HepG2 (cell line): Measurements from ENCODE around the gene HMCN1.

Experiments
- POLR2G ChIP-seq: fragments of 200-400 bp; formaldehyde crosslinking; IDR thresholded peaks from 2 replicates; pipeline ENCODE4 v1.6.1; 2018; ENCODE audit warnings: mild to moderate bottlenecking, low read depth, low read length, moderate library complexity
- ZNF510 ChIP-seq: sonication (generic); formaldehyde crosslinking; IDR thresholded peaks from 2 replicates; pipeline ENCODE4 v1.4.0; 2020; ENCODE audit warnings: low read depth, mild to moderate bottlenecking, missing genetic modification reagents

DNA sequence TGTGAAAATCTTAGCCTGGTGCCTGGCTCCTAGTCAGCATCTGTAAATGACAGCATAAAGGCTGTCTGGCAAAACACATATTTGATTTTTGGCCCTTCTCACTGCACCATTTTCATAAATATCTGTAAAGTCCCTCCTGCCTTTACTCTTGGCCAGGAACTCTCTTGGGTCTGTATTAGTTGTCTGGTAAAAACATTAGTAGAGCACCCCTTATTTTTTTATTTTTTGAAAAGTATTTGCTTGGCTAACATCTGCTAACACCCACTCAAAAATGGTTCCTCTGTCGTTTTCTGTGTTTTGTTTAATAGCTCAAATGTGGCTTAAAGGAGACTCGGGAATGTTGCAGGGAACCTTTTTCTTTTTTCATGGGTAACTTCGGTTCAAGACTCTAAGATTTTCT, 293.4 kb downstream of the HMCN1 start:
- TF ChIP-seq POLR2G (no peak), ZNF510 (CRISPR knock-in tag) (no peak)
